GM13976 (cell line): ENCODE measurements around the gene KDSR.

Experiments used
- DNase-seq: peaks from one replicate; pipeline ENCODE4 v3.0.0; 2012; ENCODE audit warnings: low spot score
- in situ Hi-C: fragments of 300-500 bp; cut with MboI; formaldehyde crosslinking; loops from one replicate; pipeline ENCODE4 v1.12.0; 2022; ENCODE audit warnings: low sequenced_read_pairs, mixed read lengths, inconsistent platforms; ENCODE audit not compliant: unreplicated experiment
- TF ChIP-seq, protein P1 (sequence below): IDR thresholded peaks from 2 replicates; pipeline ENCODE4 v1.5.1; 2012; ENCODE audit warnings: borderline replicate concordance, mild to moderate bottlenecking; ENCODE audit not compliant: insufficient read depth; ENCODE audit errors: extremely low read depth, missing control alignments, control extremely low read depth

The KDSR gene

GRCh38 chr18:63286926-63287325, 80.1 kb downstream of the KDSR start:
- in situ Hi-C loops: no loop called here
- no peak for DNase-seq
- TF ChIP-seq, protein P1, sequence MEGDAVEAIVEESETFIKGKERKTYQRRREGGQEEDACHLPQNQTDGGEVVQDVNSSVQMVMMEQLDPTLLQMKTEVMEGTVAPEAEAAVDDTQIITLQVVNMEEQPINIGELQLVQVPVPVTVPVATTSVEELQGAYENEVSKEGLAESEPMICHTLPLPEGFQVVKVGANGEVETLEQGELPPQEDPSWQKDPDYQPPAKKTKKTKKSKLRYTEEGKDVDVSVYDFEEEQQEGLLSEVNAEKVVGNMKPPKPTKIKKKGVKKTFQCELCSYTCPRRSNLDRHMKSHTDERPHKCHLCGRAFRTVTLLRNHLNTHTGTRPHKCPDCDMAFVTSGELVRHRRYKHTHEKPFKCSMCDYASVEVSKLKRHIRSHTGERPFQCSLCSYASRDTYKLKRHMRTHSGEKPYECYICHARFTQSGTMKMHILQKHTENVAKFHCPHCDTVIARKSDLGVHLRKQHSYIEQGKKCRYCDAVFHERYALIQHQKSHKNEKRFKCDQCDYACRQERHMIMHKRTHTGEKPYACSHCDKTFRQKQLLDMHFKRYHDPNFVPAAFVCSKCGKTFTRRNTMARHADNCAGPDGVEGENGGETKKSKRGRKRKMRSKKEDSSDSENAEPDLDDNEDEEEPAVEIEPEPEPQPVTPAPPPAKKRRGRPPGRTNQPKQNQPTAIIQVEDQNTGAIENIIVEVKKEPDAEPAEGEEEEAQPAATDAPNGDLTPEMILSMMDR: no peak

DNA sequence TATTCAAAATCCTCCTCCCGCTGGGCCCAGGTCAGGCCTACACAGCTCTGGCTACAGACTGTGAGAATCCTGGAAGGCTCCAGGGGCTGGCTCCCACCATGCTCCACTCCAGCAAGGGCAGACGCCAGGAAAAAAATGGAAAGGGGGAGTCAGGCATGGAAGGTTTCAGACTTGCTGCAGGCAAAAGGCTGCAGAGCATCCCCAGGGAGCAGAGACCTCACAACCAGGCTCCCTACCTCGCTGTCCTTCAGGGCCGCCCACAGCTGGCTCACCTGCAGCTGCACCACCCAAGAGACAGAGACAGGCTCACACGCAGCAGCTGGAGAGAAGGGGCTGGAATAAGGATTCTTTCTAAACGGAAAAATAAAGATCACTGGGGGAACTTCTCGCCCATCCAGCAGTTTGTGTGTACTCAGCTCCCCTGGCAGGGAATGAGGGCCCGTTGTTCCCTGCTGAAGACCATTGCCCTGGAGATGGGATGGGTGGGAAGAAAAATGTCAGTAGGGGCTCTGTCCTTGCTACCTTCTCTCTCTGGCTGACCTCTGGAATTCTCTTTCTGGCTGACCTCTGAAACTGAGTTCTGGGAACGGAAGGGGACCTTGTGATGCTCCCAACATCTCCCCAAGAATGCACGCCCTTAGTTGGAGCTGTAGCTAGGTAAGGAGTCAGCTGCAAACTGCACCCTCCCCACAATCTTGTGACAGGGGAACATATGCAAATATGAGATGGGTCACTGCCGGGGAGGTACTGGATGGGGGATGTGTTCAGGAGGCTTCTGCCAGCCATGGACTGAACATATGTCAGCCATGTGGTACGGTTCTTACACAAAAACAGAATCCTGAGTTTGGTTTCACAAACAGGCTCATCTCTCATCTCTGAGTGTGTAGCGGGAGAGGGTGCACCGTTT, 81.9 kb downstream of the KDSR start:
- DNase-seq: peak; percentile 41
- TF ChIP-seq, protein P1: no peak
- in situ Hi-C loops: no loop called here

GRCh38 chr18:63284173-63284799, 82.7 kb downstream of the KDSR start:
- TF ChIP-seq, protein P1: no peak
- in situ Hi-C loops: no loop called here
- DNase-seq: no peak

- in situ Hi-C loops: no loop called here
- DNase-seq: no peak
- TF ChIP-seq, protein P1: no peak
Observed at GRCh38 chr18:63283305-63284094, 83.5 kb downstream of the KDSR start.

- in situ Hi-C loops: no loop called here
- TF ChIP-seq, protein P1: no peak
- no peak for DNase-seq
Observed at GRCh38 chr18:63282793-63283192, 84.2 kb downstream of the KDSR start.
